Measurements from ENCODE around the gene ABHD2.
"Not testable (repeated sequence)": the region's sequence is repeated elsewhere in the genome, so short reads cannot be mapped to it uniquely, and the experiment has no call there.

The ABHD2 gene

DNA sequence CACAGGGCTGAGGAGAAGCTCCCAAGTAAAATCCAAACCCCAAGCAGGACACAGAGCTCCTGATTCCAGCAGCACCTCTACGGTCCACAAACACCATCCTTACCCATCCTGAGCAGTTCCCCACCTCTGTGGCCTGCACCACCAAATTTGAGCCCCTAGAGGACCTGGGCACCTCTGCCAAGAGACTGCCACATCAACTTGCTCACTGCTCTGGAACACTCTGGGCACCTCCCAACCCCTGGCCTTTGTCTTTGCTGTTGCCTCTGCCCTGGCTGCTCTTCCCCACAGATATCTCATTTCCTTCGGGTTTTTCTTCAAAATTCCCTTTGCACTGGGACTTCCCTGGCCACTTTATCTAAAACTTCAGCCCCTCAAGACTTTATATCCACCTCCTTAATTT, 127.4 kb downstream of the ABHD2 start:
- in situ Hi-C loops (cut with MboI; ENCODE audit: low sequenced_read_pairs), result no loop called here

DNA sequence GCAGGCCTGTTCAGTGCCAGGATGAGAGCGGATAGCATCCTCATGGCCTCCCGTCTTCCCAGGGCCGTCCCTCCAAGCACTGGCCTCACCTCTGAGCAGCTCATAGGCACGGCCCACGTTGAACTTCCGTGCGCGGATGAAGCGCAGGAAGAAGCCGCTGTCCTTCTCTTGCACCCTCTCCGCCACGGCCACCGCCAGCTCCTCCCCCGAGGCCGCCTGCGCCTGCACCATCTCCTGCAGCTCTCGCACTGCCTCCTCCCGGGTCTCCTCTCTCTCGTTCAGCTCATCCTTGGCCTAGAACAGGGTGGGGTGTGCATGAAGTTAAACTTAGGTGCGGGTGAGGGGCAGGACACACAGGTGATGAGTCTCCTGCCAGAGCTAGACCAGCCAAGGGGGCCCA, 128.8 kb downstream of the ABHD2 start:
- in situ Hi-C loops (cut with MboI; ENCODE audit: low sequenced_read_pairs), result no loop called here

DNA sequence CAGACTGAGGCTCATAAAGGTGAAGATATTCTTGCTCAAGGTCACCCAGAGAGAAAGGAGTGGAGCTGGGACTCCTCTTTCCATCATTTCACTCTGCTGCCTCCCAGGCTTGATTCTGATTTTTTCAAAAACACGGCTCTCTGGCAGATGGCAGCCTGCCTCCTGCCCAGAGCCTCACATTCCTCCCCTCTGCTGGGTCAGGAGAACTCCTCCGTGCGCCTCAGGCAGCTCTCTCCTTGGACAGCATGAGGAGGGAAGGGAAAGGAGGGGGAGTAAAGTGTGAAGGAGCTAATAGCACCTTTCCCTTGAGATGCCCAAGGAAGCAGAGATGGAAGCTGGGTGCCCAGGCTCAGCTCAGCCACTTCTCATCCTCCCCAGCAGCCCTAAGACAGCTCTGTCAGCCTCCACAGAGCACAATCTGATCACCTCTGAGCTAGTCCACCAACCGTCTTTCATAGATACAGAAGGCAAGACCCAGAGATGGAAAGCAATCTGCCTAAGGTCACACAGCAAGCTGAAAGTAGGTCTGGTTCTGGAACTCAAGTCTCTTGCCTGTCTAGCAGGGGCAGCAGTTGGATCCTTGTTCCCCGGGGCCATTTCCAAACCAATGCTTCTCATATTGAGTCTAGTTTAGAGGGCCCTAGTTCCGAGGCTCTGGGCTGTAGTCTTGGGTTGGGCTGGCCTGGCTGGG, 129.6 kb downstream of the ABHD2 start:
- in situ Hi-C loops (cut with MboI; ENCODE audit: low sequenced_read_pairs), result no loop called here

DNA sequence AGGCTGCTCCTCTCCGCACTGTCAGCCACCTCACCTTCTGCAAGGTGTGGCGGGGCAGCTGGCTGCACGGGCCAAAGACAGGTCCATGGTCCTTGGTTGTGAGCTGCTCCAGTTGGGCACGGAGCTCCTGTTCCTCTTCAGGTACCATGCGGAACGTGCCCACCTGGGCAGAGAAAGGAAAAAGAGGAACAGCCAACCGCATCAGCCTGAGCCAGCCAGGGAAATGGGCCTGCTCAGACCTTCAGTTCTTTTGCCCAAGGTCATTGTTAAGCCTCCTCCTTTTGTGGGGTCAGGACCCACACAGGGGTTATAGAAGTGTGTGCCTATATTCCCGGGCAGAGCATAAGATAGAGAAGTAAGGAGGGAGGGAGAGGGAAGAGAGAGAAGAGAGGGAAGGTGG, 130.3 kb downstream of the ABHD2 start:
- in situ Hi-C loops (cut with MboI; ENCODE audit: low sequenced_read_pairs), result no loop called here

DNA sequence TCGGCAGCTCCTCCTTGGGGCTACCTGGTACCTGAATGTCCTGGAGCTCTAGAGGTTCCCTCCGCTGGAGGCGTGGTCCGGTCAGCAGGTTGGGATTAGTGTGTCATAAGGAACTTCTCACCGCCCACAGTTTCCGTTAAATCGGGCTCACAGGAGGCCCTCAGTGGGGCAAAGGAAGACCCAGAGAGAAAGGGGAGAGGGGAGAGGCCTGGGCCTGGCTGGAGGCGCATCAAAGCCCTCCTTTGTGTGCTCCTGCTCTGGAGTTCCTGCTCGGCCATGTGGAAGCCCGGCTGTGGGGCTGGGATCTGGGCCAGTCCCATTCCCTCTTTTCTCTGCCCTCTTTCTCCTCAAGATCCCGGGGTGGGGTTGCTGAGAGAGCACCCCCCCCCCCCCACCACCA, 133.3 kb downstream of the ABHD2 start, which contains the start of gene RLBP1:
RLBP1 (minus strand) TSS at position 37 of the 400 bp plus-strand sequence. CDS start 2,604 bp downstream, outside the sequence.
- in situ Hi-C loops (cut with MboI; ENCODE audit: low sequenced_read_pairs), result no loop called here

DNA sequence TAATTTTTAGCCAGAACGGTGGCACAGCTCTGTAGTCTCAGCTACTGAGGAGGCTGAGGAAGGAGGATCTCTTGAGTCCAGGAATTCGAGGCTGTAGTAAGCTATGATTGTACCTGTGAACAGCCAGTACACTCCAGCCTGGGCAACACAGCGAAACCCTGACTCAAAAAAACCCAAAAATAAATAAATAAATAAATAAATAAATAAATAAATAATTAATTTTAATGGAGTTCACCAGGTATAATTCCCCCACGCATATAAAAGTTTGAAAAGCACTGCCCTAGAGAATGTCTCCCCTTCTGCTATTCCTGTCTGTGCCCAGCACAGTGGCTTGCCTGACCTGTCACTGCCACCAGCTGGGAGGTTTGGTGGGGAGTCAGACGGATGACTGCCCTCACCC, 137.3 kb downstream of the ABHD2 start:
- in situ Hi-C loops (cut with MboI; ENCODE audit: low sequenced_read_pairs), result no loop called here

DNA sequence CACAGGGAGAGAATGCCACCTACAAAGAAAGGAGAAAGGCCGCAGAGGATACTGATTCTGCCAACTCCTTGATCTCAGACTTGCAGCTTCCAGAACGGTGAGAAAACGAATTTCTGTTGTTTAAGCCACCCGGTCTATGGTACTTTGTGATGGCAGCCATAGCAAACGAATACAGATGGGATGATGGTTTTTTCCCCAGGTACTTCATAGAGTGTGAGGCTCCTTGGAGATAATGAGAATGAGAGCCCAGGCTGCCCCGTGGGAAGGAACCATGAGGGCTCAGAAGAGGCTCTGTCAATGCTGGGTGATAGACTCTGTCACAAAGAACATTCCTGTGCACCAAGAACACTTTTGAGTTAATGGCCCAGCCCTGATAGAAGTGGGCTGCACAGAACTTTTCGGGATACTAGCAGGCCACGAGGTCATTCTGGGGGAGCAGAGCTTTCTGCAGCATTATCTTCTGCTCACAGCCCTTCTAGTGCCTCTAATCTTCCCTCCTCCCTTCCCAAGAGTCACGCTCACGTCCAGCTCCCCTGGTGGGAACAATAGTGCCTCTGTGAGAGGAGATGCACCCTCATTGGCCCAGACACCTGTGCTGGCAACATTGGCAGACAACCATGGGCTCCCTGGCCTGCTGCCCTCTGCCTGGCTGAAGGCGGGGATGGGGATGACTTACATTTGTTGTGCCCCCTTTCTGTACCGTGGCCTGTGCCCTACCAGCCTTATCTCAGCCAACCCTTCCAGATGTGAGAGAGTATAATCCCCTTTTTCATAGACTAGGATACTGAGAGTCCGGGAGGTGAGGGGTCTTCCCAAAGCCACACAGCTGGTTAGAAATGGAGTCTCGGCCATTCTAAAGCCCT, 138.3 kb downstream of the ABHD2 start:
- in situ Hi-C loops (cut with MboI; ENCODE audit: low sequenced_read_pairs), result no loop called here

DNA sequence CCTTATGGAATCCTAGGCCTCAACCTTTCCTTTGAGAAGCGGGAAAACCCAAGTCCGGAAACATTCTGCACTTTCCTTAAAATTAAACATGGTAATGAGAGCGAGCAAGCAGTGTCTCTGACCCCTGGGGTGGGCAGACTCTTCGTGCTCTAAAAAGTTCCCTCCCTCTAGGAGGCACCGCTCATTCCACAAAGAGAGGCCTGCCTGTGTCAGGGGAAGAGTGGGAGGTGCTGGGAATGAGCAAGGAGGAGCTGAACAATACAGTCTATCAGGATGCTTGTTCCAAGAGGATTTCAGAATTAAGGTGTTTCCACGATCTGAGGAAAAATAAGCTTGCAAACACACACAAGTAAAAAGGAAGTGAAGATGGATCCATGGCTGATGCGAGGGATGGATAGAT, 139.2 kb downstream of the ABHD2 start:
- in situ Hi-C loops (cut with MboI; ENCODE audit: low sequenced_read_pairs), result no loop called here

DNA sequence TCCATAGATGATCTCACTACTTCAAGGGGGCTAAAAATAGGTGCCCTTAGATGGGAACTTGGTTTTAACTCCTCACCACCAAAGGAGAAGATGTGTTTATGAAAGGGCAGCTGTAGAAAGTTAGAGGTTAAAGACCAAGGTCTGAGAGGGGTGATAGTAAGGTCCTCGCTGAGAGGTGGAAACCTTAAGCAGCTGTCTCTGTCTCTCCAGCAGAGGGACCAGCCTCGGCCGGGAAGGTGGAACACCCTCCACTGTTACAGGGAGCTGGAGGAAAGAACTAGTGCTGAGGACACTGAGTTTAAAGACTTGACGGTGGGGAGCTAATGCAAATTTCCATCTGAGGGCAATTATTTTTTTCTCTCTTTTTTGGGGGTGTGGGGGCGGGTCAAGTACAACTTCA, 142.0 kb downstream of the ABHD2 start:
- in situ Hi-C loops (cut with MboI; ENCODE audit: low sequenced_read_pairs), result no loop called here

DNA sequence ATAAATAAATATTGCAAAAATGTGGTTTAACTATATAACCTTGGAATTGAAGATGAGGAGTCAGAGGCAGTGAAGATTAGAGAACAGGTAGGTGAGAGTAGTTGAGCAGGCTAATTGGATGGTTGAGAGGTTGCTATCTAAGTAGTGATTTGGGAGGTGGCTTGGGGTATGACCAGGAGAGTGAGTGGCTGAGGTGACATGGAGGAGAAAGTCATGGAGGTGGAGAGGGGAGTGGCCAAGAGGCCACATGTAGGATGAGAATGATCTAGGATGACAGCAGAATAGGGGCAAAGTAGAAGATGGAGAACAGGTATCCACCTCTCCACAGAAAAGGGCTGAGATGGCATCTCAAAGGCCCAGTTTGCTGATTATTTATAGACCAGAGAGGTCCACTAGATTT, 143.6 kb downstream of the ABHD2 start:
- in situ Hi-C loops (cut with MboI; ENCODE audit: low sequenced_read_pairs), result no loop called here

DNA sequence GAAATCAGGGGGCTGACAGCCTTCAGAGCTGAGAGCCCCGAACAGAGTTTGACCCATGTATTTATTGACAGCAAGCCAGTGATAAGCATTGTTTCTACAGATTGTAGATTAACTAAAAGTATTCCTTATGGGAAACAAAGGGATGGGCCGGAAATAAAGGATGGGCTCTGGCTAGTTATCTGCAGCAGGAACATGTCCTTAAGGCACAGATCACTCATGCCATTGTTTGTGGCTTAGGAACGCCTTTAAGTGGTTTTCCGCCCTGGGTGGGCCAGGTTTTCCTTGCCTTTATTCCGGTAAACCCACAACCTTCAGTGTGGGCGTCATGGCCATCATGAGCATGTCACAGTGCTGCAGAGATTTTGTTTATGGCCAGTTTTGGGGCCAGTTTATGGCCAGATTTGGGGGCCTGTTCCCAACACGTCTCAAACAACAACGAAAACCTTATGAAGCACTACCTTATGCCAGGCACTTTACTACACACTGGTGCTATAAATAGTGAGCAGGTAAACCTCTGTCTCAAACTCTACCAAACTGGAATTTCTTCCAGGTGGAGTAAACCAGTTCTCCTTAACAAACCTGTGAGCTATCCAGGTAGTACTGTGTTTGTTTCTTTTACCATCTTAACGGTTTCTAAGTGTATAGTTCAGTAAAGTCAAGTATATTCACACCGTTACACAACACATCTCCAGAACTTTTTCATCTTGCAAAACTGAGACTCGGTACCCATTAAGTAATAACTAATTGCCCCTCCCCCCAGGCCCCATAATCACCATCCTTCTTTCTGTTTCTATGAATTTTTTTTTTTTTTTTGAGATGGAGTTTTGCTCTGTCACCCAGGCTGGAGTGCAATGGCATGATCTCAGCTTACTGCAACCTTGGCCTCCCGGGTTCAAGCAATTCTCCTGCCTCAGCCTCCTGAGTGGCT, 151.9 kb downstream of the ABHD2 start:
- in situ Hi-C loops (cut with MboI; ENCODE audit: low sequenced_read_pairs), result not testable (repeated sequence)

DNA sequence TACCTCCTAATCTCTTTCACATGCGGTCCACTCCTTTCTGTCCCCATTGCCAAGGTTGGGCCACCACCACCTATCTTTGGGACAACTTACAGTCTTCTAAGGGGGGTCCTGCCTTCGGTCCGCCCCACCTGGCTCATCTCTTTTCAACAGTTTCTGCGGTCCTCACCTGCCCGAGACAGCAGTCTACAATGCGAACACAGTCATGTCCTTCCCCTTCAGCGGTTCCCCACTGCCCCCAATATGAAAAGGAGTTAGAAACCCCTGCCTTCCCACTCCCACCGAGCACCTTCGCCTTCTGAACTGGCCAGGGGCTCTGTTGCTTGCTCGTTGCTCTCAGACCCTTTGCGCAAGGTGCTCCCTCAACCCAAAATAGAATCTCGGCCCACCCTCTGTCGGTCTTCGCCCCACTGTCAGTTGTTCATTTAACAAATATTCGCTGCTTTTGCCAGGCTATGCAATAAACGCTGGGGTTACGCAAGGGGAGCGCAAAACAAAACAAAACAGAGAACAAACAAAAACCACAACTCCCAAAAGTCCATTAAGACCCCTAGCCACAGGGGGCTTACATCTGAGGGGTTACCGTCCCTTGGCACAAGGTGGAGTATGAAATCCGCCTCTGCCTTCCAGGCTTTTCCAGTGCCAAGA, 154.9 kb downstream of the ABHD2 start:
- in situ Hi-C loops (cut with MboI; ENCODE audit: low sequenced_read_pairs), result no loop called here

DNA sequence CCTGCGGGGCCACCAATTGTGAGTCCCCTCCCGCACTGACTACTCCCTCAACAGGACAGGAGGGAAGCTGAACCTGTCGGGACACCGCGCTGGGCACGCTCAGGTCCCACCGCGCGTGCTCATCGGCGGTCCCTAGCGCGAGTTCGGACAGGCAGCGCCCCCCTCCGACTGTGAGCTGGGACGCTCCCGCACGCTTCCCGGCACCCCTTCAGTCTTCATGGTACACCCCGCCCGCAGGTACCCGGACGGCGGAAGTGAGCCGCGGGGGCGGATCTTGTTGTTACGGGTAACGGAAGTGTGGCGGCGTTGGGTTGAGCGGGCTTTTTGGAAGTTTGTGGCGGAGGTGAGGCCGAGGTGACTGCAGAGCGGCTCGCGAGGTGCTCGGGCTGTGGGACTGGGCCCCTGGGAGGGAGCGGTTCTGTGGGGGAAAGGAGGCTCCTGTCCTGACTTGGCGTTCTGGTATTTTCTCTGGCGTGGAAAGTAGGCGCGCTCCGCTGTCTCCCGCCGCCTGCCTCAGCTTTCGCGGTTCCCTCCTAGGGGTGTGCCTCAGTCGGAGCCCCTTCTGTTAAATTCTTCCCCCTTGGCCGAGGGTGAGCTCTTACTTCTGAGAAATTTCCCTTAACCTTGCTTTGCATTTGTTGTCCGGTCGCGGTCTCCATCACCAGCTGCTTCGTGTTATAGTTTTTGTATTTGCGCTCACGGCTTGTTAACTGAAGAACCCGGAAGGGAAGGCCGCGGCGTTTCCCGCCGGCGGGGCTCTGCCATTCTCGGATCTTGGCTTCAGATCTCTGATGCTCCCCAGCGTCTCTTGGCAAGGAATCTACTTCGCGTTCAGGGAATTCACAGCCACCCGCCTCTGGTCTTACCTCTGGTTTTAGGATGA, 155.7 kb downstream of the ABHD2 start, which contains the start of gene FANCI:
FANCI (plus strand) TSS at position 289 of the 883 bp plus-strand sequence. CDS start 3,669 bp downstream, outside the sequence.
- in situ Hi-C loops (cut with MboI; ENCODE audit: low sequenced_read_pairs), result no loop called here

DNA sequence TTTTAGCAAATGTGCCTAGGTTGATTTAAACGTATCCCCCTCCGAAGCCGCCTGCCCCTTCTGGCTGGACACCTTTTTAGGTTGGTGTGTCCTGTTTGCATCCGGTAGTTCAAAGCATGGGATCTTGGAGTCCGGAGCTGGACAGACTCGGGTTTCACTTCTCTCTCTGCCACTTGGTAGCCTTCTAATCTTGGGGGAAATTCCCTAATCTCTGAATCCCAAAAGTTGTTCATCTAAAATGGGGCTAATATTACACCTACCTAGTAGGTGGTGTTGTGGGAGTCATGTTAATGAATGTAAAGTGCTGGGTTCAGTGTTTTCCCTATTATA, 156.3 kb downstream of the ABHD2 start:
- in situ Hi-C loops (cut with MboI; ENCODE audit: low sequenced_read_pairs), result no loop called here

DNA sequence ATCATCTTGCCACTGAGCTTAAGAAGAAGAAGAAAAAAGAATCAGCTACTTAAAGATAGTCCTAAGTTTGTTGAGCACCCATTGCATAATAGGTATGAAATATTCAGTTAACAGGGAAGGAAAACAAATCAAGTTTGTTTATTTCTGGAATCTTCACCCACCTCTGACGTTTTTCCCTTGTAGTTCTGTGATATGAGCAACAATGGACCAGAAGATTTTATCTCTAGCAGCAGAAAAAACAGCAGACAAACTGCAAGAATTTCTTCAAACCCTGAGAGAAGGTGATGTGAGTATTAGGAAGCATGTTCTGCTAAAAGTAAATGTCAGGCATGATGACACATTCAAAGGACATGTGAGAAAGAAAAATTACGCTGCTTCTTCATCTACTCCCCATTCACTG, 159.2 kb downstream of the ABHD2 start:
- in situ Hi-C loops (cut with MboI; ENCODE audit: low sequenced_read_pairs), result no loop called here

DNA sequence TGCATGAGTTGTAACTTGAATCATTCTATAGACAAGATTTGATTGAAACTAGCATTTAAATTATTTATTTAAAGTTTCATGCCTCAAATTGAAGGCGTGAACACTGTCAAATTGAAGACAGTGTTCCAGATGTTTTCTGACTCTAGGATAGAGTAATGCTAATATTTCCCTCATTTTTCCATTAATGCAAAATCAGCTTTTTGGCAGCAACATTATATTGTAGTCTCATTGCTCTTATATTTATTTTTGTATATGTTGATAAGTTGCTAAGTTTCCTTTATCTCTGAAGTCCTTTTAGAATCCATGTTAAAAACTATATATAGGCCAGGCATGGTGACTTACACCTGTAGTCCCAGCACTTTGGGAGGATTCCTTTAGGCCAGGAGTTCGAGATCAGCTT, 160.3 kb downstream of the ABHD2 start:
- in situ Hi-C loops (cut with MboI; ENCODE audit: low sequenced_read_pairs), result no loop called here

DNA sequence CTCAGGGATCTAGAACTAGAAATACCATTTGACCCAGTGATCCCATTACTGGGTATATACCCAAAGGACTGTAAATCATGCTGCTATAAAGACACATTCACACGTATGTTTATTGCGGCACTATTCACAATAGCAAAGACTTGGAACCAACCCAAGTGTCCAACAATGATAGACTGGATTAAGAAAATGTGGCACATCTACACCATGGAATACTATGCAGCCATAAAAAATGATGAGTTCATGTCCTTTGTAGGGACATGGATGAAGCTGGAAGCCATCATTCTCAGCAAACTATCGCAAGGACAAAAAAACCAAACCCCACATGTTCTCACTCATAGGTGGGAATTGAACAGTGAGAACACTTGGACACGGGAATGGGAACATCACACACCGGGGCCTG, 161.9 kb downstream of the ABHD2 start:
- in situ Hi-C loops (cut with MboI; ENCODE audit: low sequenced_read_pairs), result not testable (repeated sequence)

All from hTERT RPE-1 (cell line).